Neural progenitor cell (in vitro differentiated cells): ENCODE data around the gene CIBAR2.

Source experiments
- EZH2 ChIP-seq: fragments of 200-600 bp; sonication (generic); IDR thresholded peaks from 2 replicates; pipeline ENCODE4 v1.6.1; 2017; ENCODE audit warnings: antibody characterized with exemption, mild to moderate bottlenecking, moderate library complexity
- TF ChIP-seq, protein P1 (sequence below): fragments of 200-600 bp; sonication (generic); IDR thresholded peaks from 2 replicates; pipeline ENCODE4 v1.5.1; 2017; ENCODE audit warnings: antibody characterized with exemption, mild to moderate bottlenecking

- TF ChIP-seq, protein P1, sequence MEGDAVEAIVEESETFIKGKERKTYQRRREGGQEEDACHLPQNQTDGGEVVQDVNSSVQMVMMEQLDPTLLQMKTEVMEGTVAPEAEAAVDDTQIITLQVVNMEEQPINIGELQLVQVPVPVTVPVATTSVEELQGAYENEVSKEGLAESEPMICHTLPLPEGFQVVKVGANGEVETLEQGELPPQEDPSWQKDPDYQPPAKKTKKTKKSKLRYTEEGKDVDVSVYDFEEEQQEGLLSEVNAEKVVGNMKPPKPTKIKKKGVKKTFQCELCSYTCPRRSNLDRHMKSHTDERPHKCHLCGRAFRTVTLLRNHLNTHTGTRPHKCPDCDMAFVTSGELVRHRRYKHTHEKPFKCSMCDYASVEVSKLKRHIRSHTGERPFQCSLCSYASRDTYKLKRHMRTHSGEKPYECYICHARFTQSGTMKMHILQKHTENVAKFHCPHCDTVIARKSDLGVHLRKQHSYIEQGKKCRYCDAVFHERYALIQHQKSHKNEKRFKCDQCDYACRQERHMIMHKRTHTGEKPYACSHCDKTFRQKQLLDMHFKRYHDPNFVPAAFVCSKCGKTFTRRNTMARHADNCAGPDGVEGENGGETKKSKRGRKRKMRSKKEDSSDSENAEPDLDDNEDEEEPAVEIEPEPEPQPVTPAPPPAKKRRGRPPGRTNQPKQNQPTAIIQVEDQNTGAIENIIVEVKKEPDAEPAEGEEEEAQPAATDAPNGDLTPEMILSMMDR = no peak
- no peak for TF ChIP-seq EZH2
Observed at GRCh38 chr16:85094812-85095211, 17.5 kb downstream of the CIBAR2 start.
